Measurements from ENCODE around the gene STAU1.

GRCh38 chr20:49187330-49187850 is 744 bp downstream of the STAU1 start:
- no peak for TF ChIP-seq SMAD5 (IDR thresholded peaks at IDR 0.05; ENCODE audit: low read depth)
- no peak for TF ChIP-seq SREBF2 (IDR thresholded peaks at IDR 0.05; ENCODE audit: low read length)
- TF ChIP-seq CHD2 (IDR thresholded peaks at IDR 0.05; ENCODE audit: borderline replicate concordance, low read depth, low read length), result no peak
- TF ChIP-seq MTA3 (IDR thresholded peaks at IDR 0.05; ENCODE audit: borderline replicate concordance, low read length), result no peak
- no peak for TF ChIP-seq PML (IDR thresholded peaks at IDR 0.05; ENCODE audit: low read length)
- no peak for TF ChIP-seq ZBTB33 (IDR thresholded peaks at IDR 0.05)
- TF ChIP-seq, protein P1, sequence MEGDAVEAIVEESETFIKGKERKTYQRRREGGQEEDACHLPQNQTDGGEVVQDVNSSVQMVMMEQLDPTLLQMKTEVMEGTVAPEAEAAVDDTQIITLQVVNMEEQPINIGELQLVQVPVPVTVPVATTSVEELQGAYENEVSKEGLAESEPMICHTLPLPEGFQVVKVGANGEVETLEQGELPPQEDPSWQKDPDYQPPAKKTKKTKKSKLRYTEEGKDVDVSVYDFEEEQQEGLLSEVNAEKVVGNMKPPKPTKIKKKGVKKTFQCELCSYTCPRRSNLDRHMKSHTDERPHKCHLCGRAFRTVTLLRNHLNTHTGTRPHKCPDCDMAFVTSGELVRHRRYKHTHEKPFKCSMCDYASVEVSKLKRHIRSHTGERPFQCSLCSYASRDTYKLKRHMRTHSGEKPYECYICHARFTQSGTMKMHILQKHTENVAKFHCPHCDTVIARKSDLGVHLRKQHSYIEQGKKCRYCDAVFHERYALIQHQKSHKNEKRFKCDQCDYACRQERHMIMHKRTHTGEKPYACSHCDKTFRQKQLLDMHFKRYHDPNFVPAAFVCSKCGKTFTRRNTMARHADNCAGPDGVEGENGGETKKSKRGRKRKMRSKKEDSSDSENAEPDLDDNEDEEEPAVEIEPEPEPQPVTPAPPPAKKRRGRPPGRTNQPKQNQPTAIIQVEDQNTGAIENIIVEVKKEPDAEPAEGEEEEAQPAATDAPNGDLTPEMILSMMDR (IDR thresholded peaks at IDR 0.05 in 2 of 3, conservative IDR thresholded peaks at IDR 0.05 in 1 of 3; ENCODE audit: control insufficient read depth in 2 of 3, extremely low read depth in 1 of 3, insufficient read depth in 1 of 3, low read depth in 3 of 3, low read length in 3 of 3), result no peak
- TF ChIP-seq, protein P2, sequence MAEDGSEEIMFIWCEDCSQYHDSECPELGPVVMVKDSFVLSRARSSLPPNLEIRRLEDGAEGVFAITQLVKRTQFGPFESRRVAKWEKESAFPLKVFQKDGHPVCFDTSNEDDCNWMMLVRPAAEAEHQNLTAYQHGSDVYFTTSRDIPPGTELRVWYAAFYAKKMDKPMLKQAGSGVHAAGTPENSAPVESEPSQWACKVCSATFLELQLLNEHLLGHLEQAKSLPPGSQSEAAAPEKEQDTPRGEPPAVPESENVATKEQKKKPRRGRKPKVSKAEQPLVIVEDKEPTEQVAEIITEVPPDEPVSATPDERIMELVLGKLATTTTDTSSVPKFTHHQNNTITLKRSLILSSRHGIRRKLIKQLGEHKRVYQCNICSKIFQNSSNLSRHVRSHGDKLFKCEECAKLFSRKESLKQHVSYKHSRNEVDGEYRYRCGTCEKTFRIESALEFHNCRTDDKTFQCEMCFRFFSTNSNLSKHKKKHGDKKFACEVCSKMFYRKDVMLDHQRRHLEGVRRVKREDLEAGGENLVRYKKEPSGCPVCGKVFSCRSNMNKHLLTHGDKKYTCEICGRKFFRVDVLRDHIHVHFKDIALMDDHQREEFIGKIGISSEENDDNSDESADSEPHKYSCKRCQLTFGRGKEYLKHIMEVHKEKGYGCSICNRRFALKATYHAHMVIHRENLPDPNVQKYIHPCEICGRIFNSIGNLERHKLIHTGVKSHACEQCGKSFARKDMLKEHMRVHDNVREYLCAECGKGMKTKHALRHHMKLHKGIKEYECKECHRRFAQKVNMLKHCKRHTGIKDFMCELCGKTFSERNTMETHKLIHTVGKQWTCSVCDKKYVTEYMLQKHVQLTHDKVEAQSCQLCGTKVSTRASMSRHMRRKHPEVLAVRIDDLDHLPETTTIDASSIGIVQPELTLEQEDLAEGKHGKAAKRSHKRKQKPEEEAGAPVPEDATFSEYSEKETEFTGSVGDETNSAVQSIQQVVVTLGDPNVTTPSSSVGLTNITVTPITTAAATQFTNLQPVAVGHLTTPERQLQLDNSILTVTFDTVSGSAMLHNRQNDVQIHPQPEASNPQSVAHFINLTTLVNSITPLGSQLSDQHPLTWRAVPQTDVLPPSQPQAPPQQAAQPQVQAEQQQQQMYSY (CRISPR knock-in tag; IDR thresholded peaks at IDR 0.05), result no peak
- TF ChIP-seq NFYB (IDR thresholded peaks at IDR 0.05; ENCODE audit: insufficient read depth, low read depth, low read length), result no peak
- no peak for TF ChIP-seq SRF (IDR thresholded peaks at IDR 0.05; ENCODE audit: low read depth in 2 of 2, low read length in 2 of 2)
- TF ChIP-seq EZH2 (IDR thresholded peaks at IDR 0.05; ENCODE audit: borderline replicate concordance, control insufficient read depth, low read depth, low read length), result no peak
- TF ChIP-seq, protein P3, sequence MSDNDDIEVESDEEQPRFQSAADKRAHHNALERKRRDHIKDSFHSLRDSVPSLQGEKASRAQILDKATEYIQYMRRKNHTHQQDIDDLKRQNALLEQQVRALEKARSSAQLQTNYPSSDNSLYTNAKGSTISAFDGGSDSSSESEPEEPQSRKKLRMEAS (IDR thresholded peaks at IDR 0.05; ENCODE audit: low read depth, low read length), result no peak
